GM19397 (cell line): ENCODE results near the gene ZDHHC11B.
"Not testable (repeated sequence)": the region's sequence is repeated elsewhere in the genome, so short reads cannot be mapped to it uniquely, and the experiment has no call there.

Experiments
- ATAC-seq: cut with Tn5 transposase; IDR thresholded peaks from one replicate; pipeline ENCODE4 v1.9.1; 2021; ENCODE audit warnings: mild to moderate bottlenecking, moderate library complexity; ENCODE audit not compliant: unreplicated experiment

Gene ZDHHC11B

GRCh38 chr5:770585-770984, 13.9 kb downstream of the ZDHHC11B start:
- not testable (repeated sequence) for ATAC-seq

- not testable (repeated sequence) for ATAC-seq
Observed at GRCh38 chr5:769485-770145, 14.9 kb downstream of the ZDHHC11B start.

DNA sequence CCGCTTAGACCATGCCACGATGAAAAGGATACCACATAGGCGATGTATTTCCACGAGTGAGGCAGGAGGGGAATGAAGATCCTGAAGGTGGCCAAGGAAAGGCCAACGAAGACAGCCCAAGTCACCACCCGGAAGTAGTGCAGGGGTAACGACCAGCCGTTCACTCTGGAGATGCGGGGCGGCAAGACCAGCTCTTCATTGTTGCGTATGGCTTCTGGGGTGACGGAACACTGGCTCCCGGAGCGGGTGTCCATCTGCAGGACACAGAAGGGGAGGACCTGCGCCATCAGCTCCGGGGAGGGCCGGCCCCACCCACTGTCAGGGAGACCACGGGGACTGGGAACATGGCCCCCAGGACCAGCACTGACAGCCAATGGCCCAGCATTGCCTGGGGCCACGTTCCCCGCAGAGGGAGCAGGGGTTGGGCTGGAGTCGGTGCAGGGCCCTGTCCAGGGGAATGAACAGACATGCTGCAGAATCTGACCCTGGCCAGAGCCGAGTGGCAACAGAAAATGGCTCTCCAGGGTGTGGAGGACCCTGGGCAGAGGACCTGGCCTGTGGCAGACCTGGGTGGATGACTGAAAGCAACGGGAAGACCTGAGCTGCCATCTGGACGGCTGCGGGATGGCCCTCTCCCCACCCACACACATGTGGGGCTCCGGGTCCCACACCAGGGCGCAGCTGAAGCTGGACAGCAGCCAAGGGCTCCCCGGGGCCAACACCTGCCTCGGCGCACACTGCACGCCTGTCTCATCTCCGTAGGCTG, 17.7 kb downstream of the ZDHHC11B start:
- ATAC-seq = no peak

- ATAC-seq = no peak
Observed at GRCh38 chr5:765948-766631, 18.4 kb downstream of the ZDHHC11B start.

DNA sequence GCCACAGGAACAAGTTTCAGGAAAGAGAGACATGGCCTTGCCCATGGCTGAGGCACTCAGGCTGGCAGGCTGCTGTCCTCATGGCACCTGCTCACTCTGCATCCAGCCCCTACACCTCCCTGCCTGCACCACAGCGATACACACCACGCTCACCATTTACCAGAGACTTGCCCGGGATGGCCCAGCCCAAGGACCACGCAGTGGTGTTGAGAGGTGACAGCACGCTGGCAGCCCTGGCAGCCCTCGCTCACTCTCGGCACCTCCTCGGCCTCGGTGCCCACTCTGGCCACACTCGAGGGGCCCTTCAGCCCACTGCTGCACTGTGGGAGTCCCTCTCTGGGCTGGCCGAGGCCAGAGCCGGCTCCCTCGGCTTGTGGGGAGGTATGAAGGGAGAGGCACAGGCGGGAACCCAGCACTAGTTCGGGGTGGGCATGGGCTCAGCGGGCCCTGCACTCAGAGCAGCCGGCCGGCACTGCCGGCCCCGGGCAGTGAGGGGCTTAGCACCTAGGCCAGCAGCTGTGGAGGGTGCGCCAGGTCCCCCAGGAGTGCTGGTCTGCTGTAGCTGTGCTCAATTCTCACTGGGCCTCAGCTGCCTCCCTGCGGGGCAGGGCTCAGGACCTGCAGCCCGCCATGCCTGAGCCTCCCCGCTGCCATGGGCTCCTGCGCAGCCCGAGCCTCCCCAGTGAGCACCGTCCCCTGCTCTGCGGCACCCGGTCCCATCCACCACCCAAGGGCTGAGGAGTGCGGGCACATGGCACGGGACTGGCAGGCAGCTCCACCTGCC, 20.3 kb downstream of the ZDHHC11B start:
- ATAC-seq = no peak

GRCh38 chr5:763397-763796, 21.1 kb downstream of the ZDHHC11B start:
- no peak for ATAC-seq

DNA sequence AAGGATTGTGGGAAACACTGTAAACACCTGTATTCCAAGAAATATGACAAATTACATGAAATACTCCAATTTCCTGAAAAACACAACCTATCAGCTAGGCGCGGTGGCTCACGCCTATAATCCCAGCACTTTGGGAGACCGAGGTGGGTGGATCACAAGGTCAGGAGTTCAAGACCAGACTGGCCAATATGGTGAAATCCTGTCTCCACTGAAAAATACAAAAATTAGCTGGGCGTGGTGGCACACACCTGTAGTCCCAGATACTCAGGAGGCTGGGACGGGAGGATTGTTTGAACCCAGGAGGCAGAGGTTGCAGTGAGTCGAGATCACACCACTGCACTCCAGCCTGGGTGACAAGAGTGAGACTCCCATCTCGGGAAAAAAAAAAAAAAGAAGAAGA, 21.5 kb downstream of the ZDHHC11B start:
- ATAC-seq = not testable (repeated sequence)

DNA sequence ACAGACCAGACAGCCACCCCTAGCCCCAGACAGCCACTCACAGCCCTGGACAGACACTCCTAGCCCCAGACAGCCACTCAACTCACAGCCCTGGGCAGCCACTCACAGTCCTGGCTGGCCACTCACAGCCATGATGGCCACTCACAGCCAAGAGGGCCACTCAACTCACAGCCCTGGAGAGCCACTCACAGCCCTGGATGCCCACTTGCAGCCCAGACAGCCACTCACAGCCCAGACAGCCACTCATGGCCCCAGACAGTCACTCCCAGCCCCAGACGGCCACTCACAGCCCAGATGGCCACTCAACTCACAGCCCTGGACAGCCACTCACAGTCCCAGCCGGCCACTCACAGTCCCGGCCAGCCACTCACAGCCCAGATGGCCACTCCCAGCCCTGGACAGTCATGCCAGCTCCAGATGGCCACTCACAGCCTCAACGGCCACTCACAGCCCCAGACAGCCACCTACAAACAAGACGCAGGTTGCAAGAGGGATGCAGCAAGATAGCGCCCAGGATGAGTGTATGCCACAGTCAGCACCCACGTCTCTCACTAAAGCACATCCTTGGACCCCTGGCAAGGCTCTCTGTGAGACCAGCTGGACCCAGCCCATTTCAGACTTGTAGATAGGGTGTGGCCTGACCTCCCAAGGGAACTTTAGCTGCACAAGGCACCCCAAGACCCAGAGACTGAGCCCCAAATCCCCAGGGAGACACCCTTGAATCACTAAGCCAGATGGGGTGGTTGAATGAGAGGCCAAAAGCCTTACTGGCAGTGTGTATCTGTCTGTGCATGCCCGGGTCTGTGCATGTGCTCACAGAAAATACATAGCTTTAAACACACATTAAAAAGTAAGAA, 22.4 kb downstream of the ZDHHC11B start:
- no peak for ATAC-seq

GRCh38 chr5:761059-761771, 23.3 kb downstream of the ZDHHC11B start:
- ATAC-seq = no peak

GRCh38 chr5:760363-761058, 24.0 kb downstream of the ZDHHC11B start:
- ATAC-seq = no peak

DNA sequence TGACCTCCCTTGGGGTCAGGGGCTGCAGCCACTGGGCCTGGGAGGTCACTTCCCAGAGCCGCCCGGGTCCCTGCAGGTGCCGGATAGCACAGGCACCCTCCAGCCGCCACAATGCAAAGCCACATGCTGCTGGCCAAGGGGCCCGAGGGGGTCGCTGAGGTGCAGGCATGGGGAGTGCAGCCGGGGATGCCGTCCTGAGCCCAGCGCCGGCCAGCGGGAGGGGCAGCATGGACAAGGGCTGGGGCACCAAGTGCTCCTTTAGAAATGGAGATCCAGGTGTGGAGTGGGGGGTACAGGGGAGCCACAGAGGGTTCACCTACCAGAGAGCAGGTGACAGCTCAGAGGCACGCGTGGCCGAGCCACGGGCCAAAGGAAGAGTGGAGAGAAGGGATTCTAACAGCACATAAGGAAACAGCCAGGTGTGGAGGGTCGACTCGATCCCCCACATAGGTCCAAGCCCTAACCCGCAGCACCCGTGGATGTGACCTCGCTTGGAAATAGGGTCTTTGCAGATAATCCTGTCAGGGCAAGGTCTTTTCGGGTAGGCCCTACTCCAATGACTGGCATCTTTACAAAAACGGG, 24.7 kb downstream of the ZDHHC11B start:
- ATAC-seq = no peak

- no peak for ATAC-seq
Observed at GRCh38 chr5:759111-759751, 25.3 kb downstream of the ZDHHC11B start.

- no peak for ATAC-seq
Observed at GRCh38 chr5:758698-759053, 25.9 kb downstream of the ZDHHC11B start.

DNA sequence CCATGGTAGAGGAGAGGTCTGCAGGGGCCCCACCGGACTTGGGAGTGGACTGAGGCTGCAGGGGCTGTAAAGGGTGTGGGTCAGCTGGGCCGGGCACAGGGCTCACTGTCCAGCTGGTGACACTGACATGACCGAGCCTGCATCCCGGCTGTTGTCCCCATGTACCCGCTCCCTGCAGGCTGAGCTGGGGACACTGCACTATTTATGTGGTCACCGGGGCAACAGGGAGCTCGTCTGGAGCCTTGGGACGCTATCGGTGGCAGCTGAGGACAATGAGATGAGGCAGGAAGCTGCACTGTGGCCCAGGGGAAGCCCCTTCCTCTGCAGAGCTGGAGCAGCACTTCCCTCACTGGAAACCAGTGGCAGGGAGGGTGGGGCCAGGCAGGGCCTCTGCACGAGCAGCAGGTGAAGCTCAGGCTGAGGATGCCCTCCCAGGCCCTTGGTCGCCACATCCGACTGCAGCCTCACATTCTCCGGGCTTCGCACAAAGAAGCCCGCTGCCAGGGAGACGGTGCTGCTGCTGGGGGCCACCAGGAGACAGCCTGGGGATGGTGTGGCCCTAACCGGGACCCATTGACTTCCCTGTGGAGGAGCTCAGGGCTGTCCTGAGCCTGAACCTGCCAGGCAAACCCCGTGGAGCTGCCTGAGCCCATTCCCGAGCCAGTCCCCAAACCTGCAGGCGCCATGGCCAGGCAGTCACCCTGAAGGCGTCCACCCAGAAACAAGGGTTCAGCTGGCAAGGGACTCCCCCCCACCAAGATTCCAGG, 26.4 kb downstream of the ZDHHC11B start:
- ATAC-seq = no peak

- no peak for ATAC-seq
Observed at GRCh38 chr5:757346-757930, 27.1 kb downstream of the ZDHHC11B start.

- no peak for ATAC-seq
Observed at GRCh38 chr5:756865-757345, 27.6 kb downstream of the ZDHHC11B start.

DNA sequence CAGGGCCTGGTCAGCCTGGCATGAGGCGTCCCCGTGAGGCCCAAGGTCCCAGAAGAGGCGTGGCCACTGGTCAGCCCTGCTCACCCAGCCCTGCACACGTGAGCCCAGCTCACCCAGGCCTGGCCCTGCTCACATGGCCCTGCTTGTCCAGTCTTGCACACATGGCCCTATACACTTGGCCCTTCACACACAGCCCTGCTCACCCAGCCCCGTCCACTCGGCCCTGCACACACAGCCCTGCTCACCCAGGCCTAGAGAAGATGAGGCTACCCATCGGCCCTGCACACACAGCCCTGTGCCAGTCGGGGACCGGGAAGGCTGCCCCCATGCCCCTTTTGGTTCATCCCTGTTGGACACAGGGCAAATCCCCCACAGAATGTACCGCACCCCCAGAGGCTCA, 28.4 kb downstream of the ZDHHC11B start:
- ATAC-seq = no peak
